Ishikawa (cell line): ENCODE data around the gene OSBPL10.

Source experiments
- CEBPB ChIP-seq: IDR thresholded peaks from 2 replicates; pipeline ENCODE4 v1.6.1; 2012
- CREB1 ChIP-seq: IDR thresholded peaks from 2 replicates; pipeline ENCODE4 v1.6.1; 2012; ENCODE audit warnings: low read depth
- EGR1 ChIP-seq: IDR thresholded peaks from 2 replicates; pipeline ENCODE4 v1.6.1; 2012
- EP300 ChIP-seq: IDR thresholded peaks from 2 replicates; pipeline ENCODE4 v1.6.1; 2012; ENCODE audit warnings: borderline replicate concordance
- FOXM1 ChIP-seq: IDR thresholded peaks from 2 replicates; pipeline ENCODE4 v1.6.1; 2012; ENCODE audit warnings: low read depth, borderline replicate concordance
- MAX ChIP-seq: IDR thresholded peaks from 2 replicates; pipeline ENCODE4 v1.6.1; 2012
- NFIC ChIP-seq: IDR thresholded peaks from 2 replicates; pipeline ENCODE4 v1.6.1; 2012
- RAD21 ChIP-seq: IDR thresholded peaks from 2 replicates; pipeline ENCODE4 v1.6.1; 2012; ENCODE audit warnings: low read depth
- REST ChIP-seq: IDR thresholded peaks from 2 replicates; pipeline ENCODE4 v1.6.1; 2012; ENCODE audit warnings: low read depth, mild to moderate bottlenecking
- TAF1 ChIP-seq: IDR thresholded peaks from 2 replicates; pipeline ENCODE4 v1.6.1; 2012; ENCODE audit warnings: low read depth, mild to moderate bottlenecking
- TCF12 ChIP-seq: IDR thresholded peaks from 2 replicates; pipeline ENCODE4 v1.6.1; 2012; ENCODE audit warnings: low read depth
- TEAD4 ChIP-seq: IDR thresholded peaks from 2 replicates; pipeline ENCODE4 v1.6.1; 2012
- YY1 ChIP-seq: IDR thresholded peaks from 2 replicates; pipeline ENCODE4 v1.6.1; 2012; ENCODE audit warnings: low read depth
- ZBTB7A ChIP-seq: IDR thresholded peaks from 2 replicates; pipeline ENCODE4 v1.6.1; 2012; ENCODE audit warnings: low read depth
- TF ChIP-seq, protein P1 (sequence below): IDR thresholded peaks from 2 replicates; pipeline ENCODE4 v1.6.1; 2012

OSBPL10 gene

GRCh38 chr3:31673950-31674349 is 307.1 kb downstream of the OSBPL10 start:
- TF ChIP-seq TAF1 (no peak), RAD21 (no peak), NFIC (no peak), CEBPB (no peak), EGR1 (no peak), ZBTB7A (no peak), TCF12 (no peak), CREB1 (no peak)

DNA sequence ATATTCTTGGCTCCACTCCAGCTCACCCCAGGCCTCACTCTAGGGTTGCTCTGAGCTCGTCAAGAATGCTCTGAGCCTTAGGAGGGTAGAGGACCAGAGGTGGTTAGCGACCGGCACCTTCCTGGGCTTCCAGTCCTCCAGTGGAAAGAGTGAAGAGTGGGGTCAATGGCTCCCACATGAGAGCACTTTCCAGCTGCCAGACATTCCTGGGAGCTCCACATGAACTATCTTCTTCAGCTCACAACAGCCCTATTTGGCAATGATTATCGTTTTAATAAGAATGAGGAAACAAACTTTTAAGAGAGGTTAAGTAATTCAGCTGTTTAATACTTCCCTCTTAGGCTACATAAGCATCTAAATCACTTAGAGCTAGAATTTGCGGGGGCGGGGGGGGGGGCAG is 309.1 kb downstream of the OSBPL10 start:
- TF ChIP-seq EP300 (no peak), FOXM1 (no peak), RAD21 (no peak)

GRCh38 chr3:31671451-31671850 is 309.6 kb downstream of the OSBPL10 start:
- TF ChIP-seq RAD21 (no peak), TEAD4 (no peak), TAF1 (no peak), EGR1 (no peak), CREB1 (no peak)

DNA sequence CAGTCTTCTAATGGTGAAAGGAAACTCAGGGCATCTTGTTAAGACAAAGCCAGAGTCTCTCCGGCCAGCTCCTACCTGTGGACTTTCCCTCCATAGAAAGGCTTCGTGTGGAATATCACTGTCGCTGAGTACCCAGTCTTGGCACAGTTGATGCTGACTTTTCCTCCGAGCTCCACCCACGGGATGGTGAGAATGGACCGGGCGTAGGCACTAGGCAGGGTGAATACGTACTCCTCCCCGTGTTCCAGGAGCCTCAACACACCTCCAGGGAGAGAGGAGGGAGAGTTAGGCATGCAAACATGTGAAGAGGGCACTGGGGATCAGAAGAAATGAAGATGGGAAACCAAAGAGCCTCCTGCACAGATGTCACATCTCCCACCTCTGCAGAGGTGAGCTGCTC is 310.3 kb downstream of the OSBPL10 start:
- TF ChIP-seq TAF1 (no peak), ZBTB7A (no peak), RAD21 (no peak), FOXM1 (no peak), TEAD4 (no peak), CREB1 (no peak), MAX (no peak), TCF12 (no peak), EGR1 (no peak)
- TF ChIP-seq, protein P1, sequence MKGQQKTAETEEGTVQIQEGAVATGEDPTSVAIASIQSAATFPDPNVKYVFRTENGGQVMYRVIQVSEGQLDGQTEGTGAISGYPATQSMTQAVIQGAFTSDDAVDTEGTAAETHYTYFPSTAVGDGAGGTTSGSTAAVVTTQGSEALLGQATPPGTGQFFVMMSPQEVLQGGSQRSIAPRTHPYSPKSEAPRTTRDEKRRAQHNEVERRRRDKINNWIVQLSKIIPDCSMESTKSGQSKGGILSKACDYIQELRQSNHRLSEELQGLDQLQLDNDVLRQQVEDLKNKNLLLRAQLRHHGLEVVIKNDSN, result no peak

GRCh38 chr3:31670136-31670535 is 310.9 kb downstream of the OSBPL10 start:
- no peak for TF ChIP-seq TEAD4
- no peak for TF ChIP-seq REST
- no peak for TF ChIP-seq FOXM1
- TF ChIP-seq EGR1, result no peak
- TF ChIP-seq YY1, result no peak
- no peak for TF ChIP-seq NFIC
- TF ChIP-seq EP300, result no peak
- no peak for TF ChIP-seq TCF12
- TF ChIP-seq TAF1, result no peak
- TF ChIP-seq ZBTB7A, result no peak
- no peak for TF ChIP-seq CREB1
- no peak for TF ChIP-seq CEBPB
- TF ChIP-seq, protein P1, result no peak
- no peak for TF ChIP-seq MAX
- TF ChIP-seq RAD21, result no peak

DNA sequence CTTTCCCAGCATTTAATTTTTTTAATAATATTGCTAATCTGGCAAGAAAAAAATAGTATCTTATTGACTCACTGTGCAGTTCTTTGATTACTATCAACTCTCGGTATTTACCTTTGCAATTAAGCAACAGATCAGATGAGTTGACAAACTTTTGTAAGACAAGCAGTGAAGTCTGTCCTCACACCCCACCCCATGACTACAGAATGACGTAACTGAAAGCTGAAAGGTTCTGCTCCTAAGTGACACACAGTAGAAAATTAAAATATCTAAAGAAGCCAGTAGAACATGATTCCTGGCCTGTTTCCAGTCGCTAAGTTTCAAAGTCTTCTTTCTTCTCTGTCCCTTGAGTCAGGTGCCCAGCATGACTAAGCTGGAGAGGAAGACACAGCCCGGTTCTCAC is 312.8 kb downstream of the OSBPL10 start:
- TF ChIP-seq EGR1 (no peak), EP300 (no peak), REST (no peak), FOXM1 (no peak)

- TF ChIP-seq MAX, result no peak
- TF ChIP-seq TCF12, result no peak
- no peak for TF ChIP-seq TAF1
- no peak for TF ChIP-seq ZBTB7A
- no peak for TF ChIP-seq RAD21
- TF ChIP-seq CEBPB, result no peak
- no peak for TF ChIP-seq YY1
- TF ChIP-seq CREB1, result no peak
- TF ChIP-seq, protein P1, result no peak
- no peak for TF ChIP-seq REST
- no peak for TF ChIP-seq EP300
- TF ChIP-seq TEAD4, result no peak
- TF ChIP-seq EGR1, result no peak
- TF ChIP-seq NFIC, result no peak
- TF ChIP-seq FOXM1, result no peak
Observed at GRCh38 chr3:31667582-31667981, 313.5 kb downstream of the OSBPL10 start.
